WERI-Rb-1 (cell line): ENCODE measurements around the gene HCAR2.
"Not testable (repeated sequence)": the region's sequence is repeated elsewhere in the genome, so short reads cannot be mapped to it uniquely, and the experiment has no call there.

Source experiments
- DNase-seq: peaks from one replicate; pipeline ENCODE4 v3.0.0-alpha.2; 2020
- H3K27ac ChIP-seq: fragments of 250-450 bp; sonication (Bioruptor Pico); 2 replicates; pipeline ENCODE4 v1.5.1; 2020; ENCODE audit warnings: mild to moderate bottlenecking, moderate library complexity
- H3K27me3 ChIP-seq: fragments of 250-450 bp; sonication (Bioruptor Pico); 2 replicates; pipeline ENCODE4 v1.5.1; 2021; ENCODE audit warnings: mild to moderate bottlenecking, low read depth, moderate library complexity; ENCODE audit not compliant: insufficient read depth, severe bottlenecking
- H3K36me3 ChIP-seq: fragments of 250-450 bp; sonication (Bioruptor Pico); 2 replicates; pipeline ENCODE4 v1.5.1; 2020; ENCODE audit warnings: mild to moderate bottlenecking, moderate library complexity
- H3K4me3 ChIP-seq: 2 replicates; pipeline ENCODE4 v1.5.1; 2011; ENCODE audit warnings: low read depth, mild to moderate bottlenecking, control low read depth, low read length
- H3K9me3 ChIP-seq: fragments of 250-450 bp; sonication (Bioruptor Pico); 2 replicates; pipeline ENCODE4 v1.5.1; 2021; ENCODE audit warnings: mild to moderate bottlenecking, moderate library complexity; ENCODE audit not compliant: severe bottlenecking
- CTCF ChIP-seq: IDR thresholded peaks from 2 replicates; pipeline ENCODE4 v1.5.1; 2011; ENCODE audit warnings: low read depth, mild to moderate bottlenecking, control low read depth, inconsistent platforms, low read length

The HCAR2 gene

GRCh38 chr12:122661246-122661645 is 41.9 kb downstream of the HCAR2 start:
- H3K27me3 ChIP-seq, result no peaks in the 10 kb centered on the region
- no peak for DNase-seq
- TF ChIP-seq CTCF, result no peak
- no peak overlapping the region for H3K4me3 ChIP-seq
- peaks cover 5% of the 10 kb centered on the region for H3K36me3 ChIP-seq
- no peak overlapping the region for H3K27ac ChIP-seq
- H3K9me3 ChIP-seq, result no peaks in the 10 kb centered on the region

- Histone ChIP-seq H3K27me3 (no peaks in the 10 kb centered on the region), H3K36me3 (peaks cover 5% of the 10 kb centered on the region), H3K27ac (no peak overlapping the region), H3K4me3 (no peak overlapping the region), H3K9me3 (no peaks in the 10 kb centered on the region)
- DNase-seq, result no peak
- no peak for TF ChIP-seq CTCF
Observed at GRCh38 chr12:122659579-122659978, 43.6 kb downstream of the HCAR2 start.

- Histone ChIP-seq H3K36me3 (peaks cover 5% of the 10 kb centered on the region), H3K27ac (no peak overlapping the region), H3K9me3 (no peaks in the 10 kb centered on the region), H3K4me3 (no peak overlapping the region), H3K27me3 (no peaks in the 10 kb centered on the region)
- no peak for DNase-seq
- no peak for TF ChIP-seq CTCF
Observed at GRCh38 chr12:122656298-122656697, 46.9 kb downstream of the HCAR2 start.

GRCh38 chr12:122653291-122653690 is 49.9 kb downstream of the HCAR2 start:
- not testable (repeated sequence) for H3K27me3 ChIP-seq, H3K27ac ChIP-seq, H3K36me3 ChIP-seq, DNase-seq, H3K9me3 ChIP-seq, H3K4me3 ChIP-seq

GRCh38 chr12:122651520-122652224 is 51.5 kb downstream of the HCAR2 start:
- Histone ChIP-seq H3K27me3 (no peaks in the 10 kb centered on the region), H3K36me3 (peaks cover under 1% of the 10 kb centered on the region), H3K4me3 (no peak overlapping the region), H3K9me3 (no peaks in the 10 kb centered on the region), H3K27ac (no peak overlapping the region)
- no peak for TF ChIP-seq CTCF
- no peak for DNase-seq
